HCT116 (cell line): Measurements from ENCODE around the gene CDK11B. TPM values are rescaled to one million over a fixed set of nuclear protein-coding genes. Genes with fewer than 3 reads are reported as not detected.

Source experiments
- ATAC-seq: fragments of 200-7000 bp; cut with Tn5 transposase; 2 replicates; pipeline ENCODE4 v1.9.1; 2020; ENCODE audit warnings: mild to moderate bottlenecking, moderate library complexity
- BruUV-seq: library from RNA; stranded (reverse); fragments of 400-500 nt; replicated peaks from 2 replicates; lab custom pipeline; 2021; lab: Mats Ljungman, UMichigan
- CTCF ChIA-PET: fragments of 300-600 bp; sonication (Branson Sonifier 250); formaldehyde crosslinking; loops from one replicate; lab custom pipeline; 2021; ENCODE audit warnings: antibody characterized with exemption; lab: Charles Lee
- POLR2A ChIA-PET: fragments of 300-600, 350-600 bp; sonication (Branson Sonifier 250); formaldehyde crosslinking; loops from one replicate; lab custom pipeline; 2021; ENCODE audit warnings: antibody characterized with exemption; lab: Charles Lee
- RAD21 ChIA-PET, 2 experiments: fragments of 300-600 bp; sonication (Branson Sonifier 250); formaldehyde crosslinking; loops; one replicate each; lab custom pipeline; 2023; ENCODE audit warnings: low total read pairs in 2 of 2; ENCODE audit not compliant: uncharacterized antibody in 2 of 2, unreplicated experiment in 2 of 2, low non-redundant PET in 1 of 2; lab: Charles Lee
- DNase-seq: peaks from one replicate; pipeline ENCODE4 v3.0.0-alpha.2; 2010; ENCODE audit warnings: low read depth, low spot score
- H2AFZ ChIP-seq: fragments of 200-600 bp; shearing (Covaris generic), sonication (generic); 2 replicates; pipeline ENCODE4 v1.6.1; 2017; ENCODE audit warnings: low read depth, mixed run types, mixed read lengths, antibody characterized with exemption, low read length; ENCODE audit not compliant: poor library complexity, severe bottlenecking
- H3K27ac ChIP-seq: 2 replicates; pipeline ENCODE4 v1.5.1; 2012; ENCODE audit warnings: low read depth, low read length
- H3K27me3 ChIP-seq: fragments of 200-600 bp; sonication (generic); 2 replicates; pipeline ENCODE4 v1.6.1; 2016; ENCODE audit warnings: mixed run types, low read length, mixed read lengths; ENCODE audit not compliant: insufficient read depth
- H3K36me3 ChIP-seq, 2 experiments: fragments of 200-500 bp in 1 of 2; fragments of 200-600 bp in 1 of 2; sonication (Bioruptor generic) in 1 of 2; sonication (generic) in 1 of 2; 2 replicates each; pipeline versions ENCODE4 v1.5.1 to v1.6.1; 2014 to 2016; ENCODE audit warnings: low read length in 2 of 2, inconsistent platforms in 1 of 2, mixed read lengths in 1 of 2, mixed run types in 1 of 2; ENCODE audit not compliant: insufficient read depth in 2 of 2, control insufficient read depth in 1 of 2
- H3K4me1 ChIP-seq, 2 experiments: fragments of 200-600 bp in 1 of 2; sonication (generic) in 1 of 2; 2 replicates each; pipeline versions ENCODE4 v1.5.1 to v1.6.1; 2012 to 2017; ENCODE audit warnings: low read length in 2 of 2, inconsistent platforms in 1 of 2, mild to moderate bottlenecking in 1 of 2, mixed read lengths in 1 of 2, mixed run types in 1 of 2, moderate library complexity in 1 of 2; ENCODE audit not compliant: insufficient read depth in 2 of 2, control insufficient read depth in 1 of 2
- H3K4me2 ChIP-seq: fragments of 200-600 bp; sonication (generic); 2 replicates; pipeline ENCODE4 v1.6.1; 2017; ENCODE audit warnings: mixed run types, low read length, mixed read lengths
- H3K4me3 ChIP-seq, 2 experiments: fragments of 200-600 bp in 1 of 2; sonication (generic) in 1 of 2; replicated peaks in 1 of 2; 2 replicates each; pipeline ENCODE4 v1.5.1; 2011 to 2016; ENCODE audit warnings: low read length in 2 of 2, control low read depth in 1 of 2, low read depth in 1 of 2, mild to moderate bottlenecking in 1 of 2, mixed read lengths in 1 of 2, mixed run types in 1 of 2
- H3K79me2 ChIP-seq: fragments of 200-600 bp; sonication (generic); 2 replicates; pipeline ENCODE4 v1.6.1; 2017; ENCODE audit warnings: mild to moderate bottlenecking, mixed run types, low read length, moderate library complexity, mixed read lengths; ENCODE audit not compliant: insufficient read depth
- H3K9ac ChIP-seq: fragments of 200-600 bp; sonication (generic); 2 replicates; pipeline ENCODE4 v1.6.1; 2016; ENCODE audit warnings: low read length, mixed read lengths
- H3K9me2 ChIP-seq: fragments of 200-600 bp; sonication (generic), shearing (Covaris generic); 2 replicates; pipeline ENCODE4 v1.6.1; 2017; ENCODE audit warnings: mixed run types, mild to moderate bottlenecking, moderate library complexity; ENCODE audit not compliant: insufficient read depth
- H3K9me3 ChIP-seq, 2 experiments: fragments of 200-500 bp in 1 of 2; fragments of 200-600 bp in 1 of 2; sonication (Bioruptor generic) in 1 of 2; sonication (generic) in 1 of 2; 2 replicates each; pipeline ENCODE4 v1.6.1; 2014 to 2017; ENCODE audit warnings: low read length in 2 of 2, mixed read lengths in 2 of 2, inconsistent platforms in 1 of 2, low read depth in 1 of 2, mild to moderate bottlenecking in 1 of 2, mixed run types in 1 of 2, moderate library complexity in 1 of 2; ENCODE audit not compliant: control insufficient read depth in 1 of 2, insufficient read depth in 1 of 2
- H4K20me1 ChIP-seq: fragments of 200-600 bp; sonication (generic), shearing (Covaris generic); 2 replicates; pipeline ENCODE4 v1.6.1; 2017; ENCODE audit warnings: mixed run types, mild to moderate bottlenecking, moderate library complexity; ENCODE audit not compliant: insufficient read depth
- CBX3 ChIP-seq: IDR thresholded peaks from 2 replicates; pipeline ENCODE4 v1.6.1; 2012; ENCODE audit warnings: low read depth
- CEBPB ChIP-seq: IDR thresholded peaks from 2 replicates; pipeline ENCODE4 v1.6.1; 2012; ENCODE audit warnings: low read depth
- ELF1 ChIP-seq: IDR thresholded peaks from 2 replicates; pipeline ENCODE4 v1.6.1; 2012; ENCODE audit warnings: low read depth, borderline replicate concordance
- EZH2 ChIP-seq: fragments of 200-600 bp; sonication (generic); IDR thresholded peaks from 2 replicates; pipeline ENCODE4 v1.6.1; 2017; ENCODE audit warnings: antibody characterized with exemption, mixed run types
- EZH2phosphoT487 ChIP-seq: fragments of 200-600 bp; IDR thresholded peaks from 2 replicates; pipeline ENCODE4 v1.6.1; 2018; ENCODE audit warnings: antibody characterized with exemption, borderline replicate concordance
- JUND ChIP-seq: IDR thresholded peaks from 2 replicates; pipeline ENCODE4 v1.6.1; 2012
- POLR2AphosphoS5 ChIP-seq: IDR thresholded peaks from 2 replicates; pipeline ENCODE4 v1.6.1; 2011; ENCODE audit warnings: mild to moderate bottlenecking, low read depth, low read length, moderate library complexity
- RAD21 ChIP-seq: IDR thresholded peaks from 2 replicates; pipeline ENCODE4 v1.6.1; 2012; ENCODE audit warnings: low read depth, mild to moderate bottlenecking
- SRF ChIP-seq: IDR thresholded peaks from 2 replicates; pipeline ENCODE4 v1.6.1; 2012; ENCODE audit warnings: low read depth
- TCF7L2 ChIP-seq: IDR thresholded peaks from 2 replicates; pipeline ENCODE4 v1.7.0; 2011; ENCODE audit warnings: borderline replicate concordance, inconsistent platforms; ENCODE audit not compliant: insufficient read depth, insufficient read length; ENCODE audit errors: extremely low read depth
- YY1 ChIP-seq: IDR thresholded peaks from 2 replicates; pipeline ENCODE4 v1.6.1; 2011; ENCODE audit warnings: low read length, low read depth, moderate library complexity, mild to moderate bottlenecking; ENCODE audit not compliant: insufficient replicate concordance; ENCODE audit errors: extremely low read depth
- ZBTB33 ChIP-seq: IDR thresholded peaks from 2 replicates; pipeline ENCODE4 v1.6.1; 2011; ENCODE audit warnings: mild to moderate bottlenecking, low read length, moderate library complexity; ENCODE audit not compliant: insufficient replicate concordance; ENCODE audit errors: extremely low read depth
- ZNF274 ChIP-seq: fragments of 200-500 bp; sonication (Bioruptor generic); IDR thresholded peaks from 2 replicates; pipeline ENCODE4 v1.6.1; 2014; ENCODE audit warnings: mild to moderate bottlenecking, low read depth, low read length, inconsistent platforms
- intact Hi-C: fragments of 100-400 bp; cut with micrococcal nuclease; formaldehyde crosslinking; loops from 2 replicates; pipeline ENCODE4 v1.10.0; 2022
- total RNA-seq: library from RNA; stranded (reverse); gene quantifications from one replicate; pipeline ENCODE4 v1.2.1, GENCODE V29; 2021; ENCODE audit not compliant: unreplicated experiment
- TF ChIP-seq, protein P1 (sequence below): IDR thresholded peaks from 2 replicates; pipeline ENCODE4 v1.6.1; 2012; ENCODE audit warnings: low read depth
- TF ChIP-seq, protein P2 (sequence below), 3 experiments: fragments of 200-600 bp in 1 of 3; sonication (generic) in 1 of 3; IDR thresholded peaks in 2 of 3; conservative IDR thresholded peaks in 1 of 3; 2 replicates each; pipeline ENCODE4 v1.5.1; 2012 to 2017; ENCODE audit warnings: low read depth in 2 of 3, low read length in 2 of 3, antibody characterized with exemption in 1 of 3, borderline replicate concordance in 1 of 3, control low read depth in 1 of 3, mild to moderate bottlenecking in 1 of 3, mixed read lengths in 1 of 3, mixed run types in 1 of 3, moderate library complexity in 1 of 3; ENCODE audit not compliant: insufficient read depth in 1 of 3
- TF ChIP-seq, protein P3 (sequence below): IDR thresholded peaks from 2 replicates; pipeline ENCODE4 v1.6.1; 2012

CDK11B gene
- total RNA-seq, 1 experiment from 2014 or later, result 31.5 TPM

- Histone ChIP-seq H3K9me2 (no peaks in the 10 kb centered on the region), H3K27ac (no peak overlapping the region), H3K79me2 (peaks cover 3% of the 10 kb centered on the region; the same call in 1 of the 2 replicates), H3K4me1 (peaks cover 6 to 26% of the 10 kb centered on the region in 2 experiments), H3K9me3 (no peaks in the 10 kb centered on the region), H3K9ac (no peak overlapping the region), H3K4me2 (no peak overlapping the region), H3K27me3 (no peaks in the 10 kb centered on the region), H3K36me3 (peaks cover 0 to 3% of the 10 kb centered on the region in 2 experiments; a peak in 1 of 4 replicates), H4K20me1 (no peaks in the 10 kb centered on the region), H3K4me3 (no peak overlapping the region), H2AFZ (no peak overlapping the region)
- no peak for ATAC-seq
- intact Hi-C loops, result no loop called here
- TF ChIP-seq EZH2 (no peak), SRF (no peak), CBX3 (no peak), EZH2phosphoT487 (no peak), RAD21 (no peak), ZNF274 (no peak), ZBTB33 (no peak), CEBPB (no peak), YY1 (no peak), TCF7L2 (no peak), ELF1 (no peak), POLR2AphosphoS5 (no peak), JUND (no peak)
- TF ChIP-seq, protein P1, sequence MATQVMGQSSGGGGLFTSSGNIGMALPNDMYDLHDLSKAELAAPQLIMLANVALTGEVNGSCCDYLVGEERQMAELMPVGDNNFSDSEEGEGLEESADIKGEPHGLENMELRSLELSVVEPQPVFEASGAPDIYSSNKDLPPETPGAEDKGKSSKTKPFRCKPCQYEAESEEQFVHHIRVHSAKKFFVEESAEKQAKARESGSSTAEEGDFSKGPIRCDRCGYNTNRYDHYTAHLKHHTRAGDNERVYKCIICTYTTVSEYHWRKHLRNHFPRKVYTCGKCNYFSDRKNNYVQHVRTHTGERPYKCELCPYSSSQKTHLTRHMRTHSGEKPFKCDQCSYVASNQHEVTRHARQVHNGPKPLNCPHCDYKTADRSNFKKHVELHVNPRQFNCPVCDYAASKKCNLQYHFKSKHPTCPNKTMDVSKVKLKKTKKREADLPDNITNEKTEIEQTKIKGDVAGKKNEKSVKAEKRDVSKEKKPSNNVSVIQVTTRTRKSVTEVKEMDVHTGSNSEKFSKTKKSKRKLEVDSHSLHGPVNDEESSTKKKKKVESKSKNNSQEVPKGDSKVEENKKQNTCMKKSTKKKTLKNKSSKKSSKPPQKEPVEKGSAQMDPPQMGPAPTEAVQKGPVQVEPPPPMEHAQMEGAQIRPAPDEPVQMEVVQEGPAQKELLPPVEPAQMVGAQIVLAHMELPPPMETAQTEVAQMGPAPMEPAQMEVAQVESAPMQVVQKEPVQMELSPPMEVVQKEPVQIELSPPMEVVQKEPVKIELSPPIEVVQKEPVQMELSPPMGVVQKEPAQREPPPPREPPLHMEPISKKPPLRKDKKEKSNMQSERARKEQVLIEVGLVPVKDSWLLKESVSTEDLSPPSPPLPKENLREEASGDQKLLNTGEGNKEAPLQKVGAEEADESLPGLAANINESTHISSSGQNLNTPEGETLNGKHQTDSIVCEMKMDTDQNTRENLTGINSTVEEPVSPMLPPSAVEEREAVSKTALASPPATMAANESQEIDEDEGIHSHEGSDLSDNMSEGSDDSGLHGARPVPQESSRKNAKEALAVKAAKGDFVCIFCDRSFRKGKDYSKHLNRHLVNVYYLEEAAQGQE, result no peak
- TF ChIP-seq, protein P2, sequence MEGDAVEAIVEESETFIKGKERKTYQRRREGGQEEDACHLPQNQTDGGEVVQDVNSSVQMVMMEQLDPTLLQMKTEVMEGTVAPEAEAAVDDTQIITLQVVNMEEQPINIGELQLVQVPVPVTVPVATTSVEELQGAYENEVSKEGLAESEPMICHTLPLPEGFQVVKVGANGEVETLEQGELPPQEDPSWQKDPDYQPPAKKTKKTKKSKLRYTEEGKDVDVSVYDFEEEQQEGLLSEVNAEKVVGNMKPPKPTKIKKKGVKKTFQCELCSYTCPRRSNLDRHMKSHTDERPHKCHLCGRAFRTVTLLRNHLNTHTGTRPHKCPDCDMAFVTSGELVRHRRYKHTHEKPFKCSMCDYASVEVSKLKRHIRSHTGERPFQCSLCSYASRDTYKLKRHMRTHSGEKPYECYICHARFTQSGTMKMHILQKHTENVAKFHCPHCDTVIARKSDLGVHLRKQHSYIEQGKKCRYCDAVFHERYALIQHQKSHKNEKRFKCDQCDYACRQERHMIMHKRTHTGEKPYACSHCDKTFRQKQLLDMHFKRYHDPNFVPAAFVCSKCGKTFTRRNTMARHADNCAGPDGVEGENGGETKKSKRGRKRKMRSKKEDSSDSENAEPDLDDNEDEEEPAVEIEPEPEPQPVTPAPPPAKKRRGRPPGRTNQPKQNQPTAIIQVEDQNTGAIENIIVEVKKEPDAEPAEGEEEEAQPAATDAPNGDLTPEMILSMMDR (IDR thresholded peaks at IDR 0.05 in 2 of 3, conservative IDR thresholded peaks at IDR 0.05 in 1 of 3; ENCODE audit: borderline replicate concordance in 1 of 3, insufficient read depth in 1 of 3, low read depth in 2 of 3, low read length in 2 of 3), result no peak
- TF ChIP-seq, protein P3, sequence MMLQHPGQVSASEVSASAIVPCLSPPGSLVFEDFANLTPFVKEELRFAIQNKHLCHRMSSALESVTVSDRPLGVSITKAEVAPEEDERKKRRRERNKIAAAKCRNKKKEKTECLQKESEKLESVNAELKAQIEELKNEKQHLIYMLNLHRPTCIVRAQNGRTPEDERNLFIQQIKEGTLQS, result no peak
- ChIA-PET CTCF (no interaction called here), RAD21 (no interaction called here), POLR2A (no interaction called here)
- no peak for DNase-seq
- no TSS peak for BruUV-seq
These were observed 36.6 kb downstream of the CDK11B start for GRCh38 chr1:1622010-1622787.
